Epithelial cell of prostate (primary cell): ENCODE data around the gene CAB39L.
"Not testable (repeated sequence)": the region's sequence is repeated elsewhere in the genome, so short reads cannot be mapped to it uniquely, and the experiment has no call there.

Experiments used
- DNase-seq: peaks from one replicate; pipeline ENCODE4 v3.0.0-alpha.2; 2011; ENCODE audit warnings: low read depth, low spot score
- H3K27ac ChIP-seq: fragments of 450-650 bp; 2 replicates; pipeline ENCODE4 v1.5.1; 2017; ENCODE audit warnings: mild to moderate bottlenecking

CAB39L gene

DNA sequence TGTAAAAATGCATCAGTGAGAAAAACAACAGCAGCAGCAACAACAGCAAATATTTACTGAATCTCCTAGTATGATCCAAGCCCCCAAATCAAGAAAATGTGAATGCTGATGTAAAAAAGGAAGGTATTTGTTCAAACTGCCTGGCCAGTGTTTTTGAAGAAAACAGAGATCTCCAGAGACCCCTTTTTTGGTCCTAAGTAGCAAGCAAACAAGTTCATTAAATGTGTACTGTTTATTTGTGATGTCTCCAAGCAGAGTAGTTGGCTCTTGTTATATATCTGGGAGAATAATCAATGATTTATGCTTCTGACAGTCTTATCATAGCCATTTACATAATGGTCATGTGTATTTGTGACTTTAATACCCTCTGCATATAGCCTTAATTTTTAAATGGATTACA, 145.4 kb downstream of the CAB39L start:
- DNase-seq = no peak
- no peak overlapping the region for H3K27ac ChIP-seq

DNA sequence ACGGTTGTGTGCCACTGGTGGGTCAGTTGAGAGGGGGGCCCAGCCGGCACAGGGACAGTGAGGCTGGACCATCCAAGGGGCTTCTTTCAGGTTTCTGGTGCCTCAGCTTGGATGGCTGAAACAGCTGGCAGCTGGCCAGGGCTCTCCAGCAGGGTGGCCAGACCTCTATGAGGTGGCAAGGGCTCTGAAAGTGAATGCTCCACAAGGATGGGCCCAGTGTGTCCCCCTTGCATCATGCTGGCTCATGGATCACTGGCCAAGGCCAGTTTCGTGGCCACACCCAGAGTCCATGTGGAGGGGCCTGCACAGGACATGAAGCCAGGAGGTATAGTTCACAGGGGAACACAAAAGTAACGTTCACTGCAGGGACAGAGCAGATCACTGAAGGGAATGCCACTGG, 146.5 kb downstream of the CAB39L start:
- no peak for DNase-seq
- no peak overlapping the region for H3K27ac ChIP-seq

DNA sequence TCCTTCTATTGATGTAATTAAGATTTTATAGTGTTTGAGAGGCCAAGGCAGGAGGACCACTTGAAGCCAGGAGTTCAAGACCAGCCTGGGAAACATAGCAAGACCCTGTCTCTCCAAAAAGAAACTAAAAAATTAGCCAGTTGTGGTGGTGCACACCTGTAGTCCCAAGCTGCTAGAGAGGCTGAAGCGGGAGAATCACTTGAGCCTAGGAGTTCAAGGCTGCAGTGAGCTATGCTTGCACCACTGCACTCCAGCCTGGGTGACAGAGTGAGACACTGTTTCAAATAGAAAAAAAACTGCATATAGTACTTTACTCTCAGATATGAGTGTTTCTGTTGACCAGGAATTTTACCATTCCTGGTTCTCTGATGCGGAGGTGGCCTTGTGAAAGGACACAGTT, 147.2 kb downstream of the CAB39L start:
- no peak overlapping the region for H3K27ac ChIP-seq
- no peak for DNase-seq

DNA sequence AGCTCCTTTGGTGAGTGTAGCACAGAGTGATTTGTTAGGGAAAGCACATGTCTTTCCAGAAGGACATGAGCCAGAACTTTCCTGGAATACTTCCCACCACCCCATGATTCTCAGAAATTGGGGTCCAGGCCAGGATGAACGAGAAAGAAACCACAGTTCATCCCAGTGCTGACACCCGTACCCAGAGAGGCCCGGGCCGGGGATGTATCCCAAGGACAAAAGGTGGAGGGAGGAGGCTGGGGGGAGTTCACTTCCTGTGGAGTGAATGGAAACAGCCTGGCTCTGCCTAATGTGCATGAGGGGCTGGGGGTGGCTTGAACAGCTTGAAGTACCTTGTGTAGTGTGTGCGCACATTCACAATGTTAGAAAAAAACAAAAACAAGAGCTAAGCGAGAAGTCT, 148.6 kb downstream of the CAB39L start:
- DNase-seq = no peak
- no peak overlapping the region for H3K27ac ChIP-seq

DNA sequence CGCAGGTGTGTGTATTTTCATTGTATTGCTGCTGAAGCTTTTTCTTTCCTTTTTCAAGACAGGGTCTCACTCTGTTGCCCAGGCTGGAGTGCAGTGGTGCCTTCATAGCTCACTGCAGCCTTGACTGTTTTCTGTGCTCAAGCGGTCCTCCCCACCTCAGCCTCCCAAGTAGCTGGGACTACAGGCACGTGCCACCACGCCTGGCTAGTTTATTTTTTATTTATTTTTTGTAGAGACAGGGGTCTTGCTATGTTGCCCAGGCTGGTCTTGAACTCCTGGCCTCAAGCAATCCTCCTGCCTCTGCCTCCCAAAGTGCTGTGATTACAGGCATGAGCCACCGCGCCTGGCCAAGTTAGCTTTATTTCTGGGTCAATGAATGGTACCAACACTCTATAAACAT, 149.1 kb downstream of the CAB39L start:
- not testable (repeated sequence) for DNase-seq, H3K27ac ChIP-seq

DNA sequence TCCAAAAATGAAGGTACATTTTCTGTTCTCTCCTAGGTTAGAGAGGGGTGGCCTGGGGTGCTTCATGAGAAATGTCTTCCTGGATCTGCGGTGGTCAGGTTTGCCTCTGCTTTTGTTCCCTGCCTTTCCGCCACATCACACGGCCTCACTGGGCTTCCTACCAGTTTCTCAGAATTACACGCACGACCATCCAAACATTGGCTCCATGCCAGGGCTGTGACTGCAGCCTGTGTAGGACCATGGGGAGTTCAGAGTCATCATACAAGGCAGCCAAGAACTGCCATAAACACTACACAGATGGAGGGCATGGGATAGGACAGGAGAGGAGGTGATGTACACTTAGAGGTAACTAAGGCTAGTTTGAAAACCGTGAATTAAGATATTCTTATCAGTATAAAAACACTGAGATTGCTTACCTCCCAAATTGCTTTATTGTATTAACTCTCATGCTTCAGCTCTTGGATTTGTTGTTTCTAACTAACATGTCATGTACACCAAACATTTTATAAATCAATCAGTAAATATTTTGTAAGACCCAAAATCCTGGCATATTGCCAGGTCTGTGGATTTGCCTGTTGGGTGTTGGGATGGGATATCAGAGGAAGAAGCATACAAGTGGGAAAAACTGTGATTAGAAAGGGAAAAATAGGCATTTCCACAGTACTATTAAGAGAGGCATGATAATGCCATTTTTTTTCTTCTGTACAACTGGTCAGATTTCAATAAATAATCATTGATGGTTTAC, 150.9 kb downstream of the CAB39L start:
- DNase-seq = no peak
- H3K27ac ChIP-seq = no peak overlapping the region

DNA sequence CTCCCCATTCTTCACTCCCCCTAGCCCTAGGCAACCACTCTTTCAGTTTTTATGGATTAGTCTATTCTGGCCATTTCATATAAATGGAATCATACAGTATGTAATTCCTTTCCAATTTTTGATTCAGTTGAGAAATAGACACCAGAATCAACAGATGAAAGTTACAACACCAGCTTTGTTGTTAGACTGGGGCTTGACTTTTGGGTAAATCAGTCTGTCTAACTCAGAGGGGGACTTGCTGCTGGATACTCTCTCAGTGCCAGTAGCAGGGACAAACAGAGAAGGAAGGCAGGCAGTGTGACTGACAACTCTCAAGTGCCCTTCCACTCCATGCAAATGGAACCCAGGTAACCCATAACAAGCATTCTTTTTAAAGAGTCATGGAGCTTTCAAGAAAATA, 155.4 kb downstream of the CAB39L start:
- DNase-seq = no peak
- H3K27ac ChIP-seq = no peak overlapping the region

DNA sequence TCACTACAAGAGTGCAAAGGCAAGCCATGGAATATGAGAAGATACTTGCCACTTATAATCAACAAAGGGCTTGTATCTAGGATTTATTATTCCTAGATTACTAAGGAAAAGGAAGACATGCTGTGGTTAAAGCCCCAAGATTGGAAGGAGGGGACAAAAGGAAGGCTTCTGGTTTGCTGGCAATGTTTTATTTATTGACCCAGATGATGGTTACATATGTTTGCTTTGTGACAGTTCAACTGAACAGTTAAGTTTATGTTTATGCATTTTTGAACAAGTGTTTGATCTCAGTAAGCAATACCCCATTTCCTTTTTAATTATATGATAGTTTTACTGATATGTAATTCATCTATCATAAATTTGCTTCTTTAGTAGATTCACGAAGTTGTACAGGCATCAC, 155.9 kb downstream of the CAB39L start:
- no peak overlapping the region for H3K27ac ChIP-seq
- DNase-seq = no peak

DNA sequence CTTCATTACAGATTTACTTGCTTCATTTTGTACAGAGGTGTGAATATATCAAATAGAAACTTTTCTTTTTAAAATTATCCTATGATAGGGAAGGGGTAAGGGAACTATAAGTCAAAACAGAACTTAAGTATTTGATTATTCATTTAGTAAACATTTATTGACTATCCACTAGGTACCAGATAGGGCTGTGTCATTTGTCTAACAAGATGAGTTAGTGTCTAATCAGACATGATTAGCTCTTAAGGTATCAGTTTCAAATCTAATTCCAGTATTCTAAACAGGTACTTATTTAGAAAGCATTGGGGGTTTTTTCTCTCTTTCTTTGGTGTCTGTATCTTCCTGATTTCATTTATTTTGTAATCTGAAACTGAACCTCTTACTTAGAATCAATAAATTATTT, 164.0 kb downstream of the CAB39L start:
- no peak overlapping the region for H3K27ac ChIP-seq
- no peak for DNase-seq

DNA sequence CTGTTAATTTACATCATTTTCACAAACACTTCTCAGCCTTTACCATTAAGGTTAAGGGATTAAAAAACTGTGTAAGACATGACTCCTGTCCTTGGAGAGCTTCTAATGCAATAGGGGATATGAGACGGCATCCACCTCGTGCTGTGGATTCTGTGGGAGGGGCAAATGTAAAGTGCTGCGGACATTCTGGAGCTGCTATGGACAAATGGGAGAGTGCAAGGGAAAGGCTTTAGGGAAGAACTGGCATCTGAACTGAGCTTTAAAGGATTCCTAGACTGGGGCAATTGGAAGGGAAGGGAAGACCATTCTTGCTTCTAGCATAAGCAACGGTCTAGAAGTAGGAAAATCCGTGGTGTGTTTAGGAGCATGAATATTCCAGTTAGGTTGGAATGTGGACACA, 164.8 kb downstream of the CAB39L start:
- no peak for DNase-seq
- no peak overlapping the region for H3K27ac ChIP-seq

DNA sequence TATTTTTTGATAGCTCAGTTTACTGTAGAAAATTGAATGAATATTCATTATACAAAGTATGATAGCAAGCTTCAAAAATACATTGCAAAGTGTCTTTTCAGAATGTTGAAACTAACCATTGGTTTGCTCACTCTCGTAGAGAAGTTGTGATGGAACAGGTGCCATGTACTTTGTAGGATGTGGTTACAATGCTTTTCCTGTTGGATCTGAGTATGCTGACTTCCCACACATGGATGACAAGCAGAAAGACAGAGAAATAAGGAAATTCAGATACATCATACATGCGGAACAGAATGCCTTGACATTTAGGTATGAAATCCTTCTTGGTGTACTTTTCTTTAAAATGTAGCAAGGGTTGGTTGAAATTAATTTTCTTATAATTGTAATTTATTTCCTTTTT, 165.7 kb downstream of the CAB39L start:
- no peak overlapping the region for H3K27ac ChIP-seq
- no peak for DNase-seq

DNA sequence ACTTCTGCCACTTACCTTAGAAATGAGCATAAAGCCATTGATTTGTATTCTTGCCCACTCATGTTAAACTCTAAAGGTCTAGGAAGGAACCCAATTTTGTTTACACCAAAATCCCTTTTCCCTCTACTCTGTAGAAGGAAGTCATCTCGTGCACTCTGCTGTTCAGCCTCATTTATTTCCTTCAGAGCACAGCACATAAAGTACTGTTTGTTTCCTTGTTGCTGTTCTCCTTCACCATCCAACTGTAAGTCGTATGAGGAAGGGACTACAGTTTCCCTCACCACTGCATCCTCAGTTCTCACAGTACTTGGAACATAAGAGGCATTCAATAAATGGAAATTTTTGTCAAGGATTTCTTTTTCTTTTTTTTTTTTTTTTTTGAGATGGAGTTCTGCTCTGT, 171.6 kb downstream of the CAB39L start:
- no peak overlapping the region for H3K27ac ChIP-seq

DNA sequence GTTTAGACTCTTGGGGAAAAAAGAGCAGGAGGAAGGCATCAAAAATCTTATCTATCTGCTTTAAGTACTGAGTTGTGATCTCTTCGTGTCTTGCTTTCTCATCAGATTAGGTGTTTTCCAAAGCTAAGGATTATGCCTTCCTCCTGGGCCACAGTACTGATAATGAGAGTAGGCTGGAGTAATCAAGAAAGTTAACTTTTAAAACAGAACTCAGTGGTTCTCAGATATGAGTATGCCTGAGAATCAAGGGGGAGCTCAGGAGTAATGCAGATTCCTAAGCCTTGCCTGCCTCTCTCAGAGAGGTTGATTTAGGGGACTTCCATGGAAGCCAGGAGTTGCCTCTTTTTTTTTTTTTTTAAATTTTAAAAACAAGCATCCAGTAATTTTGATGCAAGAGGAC, 172.6 kb downstream of the CAB39L start:
- H3K27ac ChIP-seq = no peak overlapping the region
- DNase-seq = no peak

More for the DNA sequence above, 171.6 kb downstream of the CAB39L start:
- DNase-seq = no peak

DNA sequence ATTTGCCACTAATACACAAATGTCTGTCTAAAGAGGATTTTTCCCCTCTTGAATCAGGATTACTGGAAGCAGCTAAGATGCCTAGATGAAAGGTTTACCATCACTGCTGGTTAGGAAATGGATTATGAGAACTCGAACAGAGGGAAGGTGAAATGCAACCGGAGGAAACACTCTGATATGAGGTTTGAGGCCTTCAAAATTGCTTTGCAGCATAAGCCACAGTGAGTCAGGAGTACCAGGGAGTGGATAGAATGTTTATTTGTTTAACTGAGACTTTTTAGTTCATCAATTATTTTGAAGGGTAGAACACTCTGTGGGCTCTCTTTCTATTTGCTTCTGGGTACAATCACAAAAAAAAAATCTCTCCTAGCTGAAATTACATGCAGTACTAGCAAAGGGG, 178.0 kb downstream of the CAB39L start:
- DNase-seq = no peak
- no peak overlapping the region for H3K27ac ChIP-seq

DNA sequence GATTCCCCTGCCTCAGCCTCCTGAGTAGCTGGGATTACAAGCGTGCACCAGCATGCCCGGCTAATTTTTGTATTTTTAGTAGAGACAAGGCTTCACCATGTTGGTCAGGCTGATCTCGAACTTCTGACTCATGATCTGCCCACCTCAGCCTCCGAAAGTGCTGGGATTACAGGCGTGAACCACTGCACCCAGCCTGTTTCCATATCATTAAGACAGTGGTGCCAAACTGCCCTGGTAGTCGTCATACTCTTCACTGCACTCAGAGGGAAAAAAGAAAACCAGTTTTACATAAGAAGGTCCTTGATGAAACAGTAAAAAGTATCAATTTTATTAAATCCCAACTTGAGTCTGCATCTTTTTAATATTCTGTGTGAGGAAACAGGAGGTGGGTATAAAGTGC, 181.2 kb downstream of the CAB39L start:
- H3K27ac ChIP-seq = no peak overlapping the region
- DNase-seq = no peak

DNA sequence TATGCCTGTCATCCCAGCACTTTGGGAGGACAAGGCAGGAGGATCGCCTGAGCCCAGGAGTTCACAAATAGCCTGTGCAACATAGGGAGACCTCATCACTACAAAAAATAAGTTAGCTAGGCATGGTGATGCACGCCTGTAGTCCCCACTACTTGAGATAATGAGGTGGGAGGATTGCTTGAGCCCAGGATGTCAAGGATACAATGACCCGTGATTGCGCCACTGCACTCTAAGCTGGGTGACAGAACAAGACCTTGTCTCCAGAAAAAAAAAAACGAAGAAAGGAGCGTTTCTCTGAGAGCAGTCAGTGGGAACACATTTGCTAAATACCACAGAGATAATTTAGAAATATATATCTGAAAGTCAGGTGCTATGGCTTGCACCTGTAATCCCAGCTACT, 184.3 kb downstream of the CAB39L start:
- no peak overlapping the region for H3K27ac ChIP-seq
- DNase-seq = no peak
